Astrocyte (in vitro differentiated cells and primary cell): ENCODE results near the gene ATXN10. TPM values are rescaled to one million over a fixed set of nuclear protein-coding genes. Genes with fewer than 3 reads are reported as not detected.

Experiments used
- DNase-seq: peaks from one replicate; pipeline ENCODE4 v3.0.0-alpha.2; 2010; ENCODE audit warnings: low read depth
- FAIRE-seq: peaks from 2 replicates; lab custom pipeline; 2011; peaks lifted over from hg19 to GRCh38; lab: Jason Lieb, UNC
- H2AFZ ChIP-seq: 2 replicates; pipeline ENCODE4 v1.6.0; 2012; ENCODE audit warnings: low read depth, low read length, inconsistent platforms
- H3K27ac ChIP-seq: 2 replicates; pipeline ENCODE4 v1.5.1; 2011; ENCODE audit warnings: low read depth, low read length, inconsistent platforms
- H3K27me3 ChIP-seq: 2 replicates; pipeline ENCODE4 v1.6.0; 2011; ENCODE audit warnings: low read length, inconsistent platforms; ENCODE audit not compliant: insufficient read depth
- H3K36me3 ChIP-seq: 2 replicates; pipeline ENCODE4 v1.5.1; 2011; ENCODE audit warnings: low read length, inconsistent platforms; ENCODE audit not compliant: insufficient read depth
- H3K4me1 ChIP-seq: 2 replicates; pipeline ENCODE4 v1.5.1; 2011; ENCODE audit warnings: low read length, inconsistent platforms; ENCODE audit not compliant: insufficient read depth
- H3K4me2 ChIP-seq: 2 replicates; pipeline ENCODE4 v1.6.0; 2012; ENCODE audit warnings: low read length, inconsistent platforms
- H3K4me3 ChIP-seq: 2 replicates; pipeline ENCODE4 v1.5.1; 2011; ENCODE audit warnings: low read depth, mild to moderate bottlenecking, low read length, inconsistent platforms; ENCODE audit not compliant: insufficient read depth
- H3K79me2 ChIP-seq: 2 replicates; pipeline ENCODE4 v1.6.0; 2012; ENCODE audit warnings: mild to moderate bottlenecking, low read length, inconsistent platforms; ENCODE audit not compliant: insufficient read depth
- H3K9ac ChIP-seq: 2 replicates; pipeline ENCODE4 v1.6.0; 2012; ENCODE audit warnings: mild to moderate bottlenecking, low read length, inconsistent platforms
- H3K9me3 ChIP-seq: 2 replicates; pipeline ENCODE4 v1.5.1; 2012; ENCODE audit warnings: low read depth, mild to moderate bottlenecking, low read length, inconsistent platforms; ENCODE audit not compliant: insufficient read depth
- H4K20me1 ChIP-seq: 2 replicates; pipeline ENCODE4 v1.6.0; 2012; ENCODE audit warnings: low read length, inconsistent platforms; ENCODE audit not compliant: insufficient read depth
- H3K27ac Mint-ChIP-seq: one replicate; pipeline ENCODE4 v1.8.0; 2021; ENCODE audit warnings: mild to moderate bottlenecking, mixed read lengths; ENCODE audit not compliant: unreplicated experiment
- H3K27me3 Mint-ChIP-seq: one replicate; pipeline ENCODE4 v1.8.0; 2021; ENCODE audit warnings: low read depth, mixed read lengths; ENCODE audit not compliant: unreplicated experiment
- H3K36me3 Mint-ChIP-seq: one replicate; pipeline ENCODE4 v1.8.0; 2021; ENCODE audit warnings: low read depth, mixed read lengths; ENCODE audit not compliant: unreplicated experiment
- H3K4me1 Mint-ChIP-seq: one replicate; pipeline ENCODE4 v1.8.0; 2021; ENCODE audit warnings: low read depth, mixed read lengths; ENCODE audit not compliant: unreplicated experiment
- H3K4me3 Mint-ChIP-seq: one replicate; pipeline ENCODE4 v1.8.0; 2021; ENCODE audit warnings: mild to moderate bottlenecking, moderate library complexity, mixed read lengths; ENCODE audit not compliant: unreplicated experiment
- H3K9me3 Mint-ChIP-seq: one replicate; pipeline ENCODE4 v1.8.0; 2021; ENCODE audit warnings: mild to moderate bottlenecking, mixed read lengths; ENCODE audit not compliant: unreplicated experiment
- EZH2 ChIP-seq: IDR thresholded peaks from 2 replicates; pipeline ENCODE4 v1.6.1; 2012; ENCODE audit warnings: mild to moderate bottlenecking, low read length, inconsistent platforms; ENCODE audit not compliant: insufficient read depth
- total RNA-seq: library from RNA; stranded (reverse); gene quantifications from 2 replicates; pipeline ENCODE4 v1.2.1, GENCODE V29; 2021
- TF ChIP-seq, protein P1 (sequence below): IDR thresholded peaks from 2 replicates; pipeline ENCODE4 v1.5.1; 2011; ENCODE audit warnings: low read depth, mild to moderate bottlenecking, inconsistent platforms, low read length, moderate library complexity; ENCODE audit not compliant: insufficient read depth

ATXN10 gene
- total RNA-seq, 1 donor from 2014 or later: 195 TPM

DNA sequence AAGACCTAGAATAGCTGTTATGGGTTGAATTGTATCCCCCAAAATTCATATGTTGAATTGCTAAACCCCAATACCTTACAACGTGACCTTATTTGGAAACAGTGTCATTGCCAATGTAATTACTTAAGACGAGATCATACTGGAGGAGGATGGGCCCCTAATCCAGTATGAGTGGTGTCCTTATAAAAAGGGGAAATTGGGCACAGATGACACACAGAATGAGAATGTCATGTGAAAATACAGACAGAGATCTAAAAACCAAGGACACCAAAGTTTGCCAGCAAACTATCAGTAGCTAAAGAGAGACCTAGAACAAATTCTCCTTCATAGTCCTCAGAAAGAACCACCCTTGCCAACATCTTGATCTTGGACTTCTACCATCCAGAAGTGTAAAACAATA lies 127.7 kb downstream of the ATXN10 start:
- H3K27me3 ChIP-seq: no peaks in the 10 kb centered on the region
- peaks cover 9% of the 10 kb centered on the region for H3K36me3 ChIP-seq
- no peak overlapping the region for H3K9ac ChIP-seq
- no peaks in the 10 kb centered on the region for H3K27me3 Mint-ChIP-seq
- no peak for TF ChIP-seq EZH2
- TF ChIP-seq, protein P1, sequence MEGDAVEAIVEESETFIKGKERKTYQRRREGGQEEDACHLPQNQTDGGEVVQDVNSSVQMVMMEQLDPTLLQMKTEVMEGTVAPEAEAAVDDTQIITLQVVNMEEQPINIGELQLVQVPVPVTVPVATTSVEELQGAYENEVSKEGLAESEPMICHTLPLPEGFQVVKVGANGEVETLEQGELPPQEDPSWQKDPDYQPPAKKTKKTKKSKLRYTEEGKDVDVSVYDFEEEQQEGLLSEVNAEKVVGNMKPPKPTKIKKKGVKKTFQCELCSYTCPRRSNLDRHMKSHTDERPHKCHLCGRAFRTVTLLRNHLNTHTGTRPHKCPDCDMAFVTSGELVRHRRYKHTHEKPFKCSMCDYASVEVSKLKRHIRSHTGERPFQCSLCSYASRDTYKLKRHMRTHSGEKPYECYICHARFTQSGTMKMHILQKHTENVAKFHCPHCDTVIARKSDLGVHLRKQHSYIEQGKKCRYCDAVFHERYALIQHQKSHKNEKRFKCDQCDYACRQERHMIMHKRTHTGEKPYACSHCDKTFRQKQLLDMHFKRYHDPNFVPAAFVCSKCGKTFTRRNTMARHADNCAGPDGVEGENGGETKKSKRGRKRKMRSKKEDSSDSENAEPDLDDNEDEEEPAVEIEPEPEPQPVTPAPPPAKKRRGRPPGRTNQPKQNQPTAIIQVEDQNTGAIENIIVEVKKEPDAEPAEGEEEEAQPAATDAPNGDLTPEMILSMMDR: no peak
- no peak overlapping the region for H3K4me3 ChIP-seq
- peak; percentile 78 for FAIRE-seq
- H3K27ac ChIP-seq: no peak overlapping the region
- no peak for DNase-seq
- peaks cover 1% of the 10 kb centered on the region for H3K4me1 Mint-ChIP-seq
- H3K4me1 ChIP-seq: peaks cover 4% of the 10 kb centered on the region
- H4K20me1 ChIP-seq: peaks cover 16% of the 10 kb centered on the region
- no peak overlapping the region for H2AFZ ChIP-seq
- no peak overlapping the region for H3K27ac Mint-ChIP-seq
- H3K4me2 ChIP-seq: no peak overlapping the region
- no peak overlapping the region for H3K4me3 Mint-ChIP-seq
- H3K79me2 ChIP-seq: peaks cover 21% of the 10 kb centered on the region
- H3K9me3 ChIP-seq: peaks cover 3% of the 10 kb centered on the region
- H3K36me3 Mint-ChIP-seq: peaks cover 35% of the 10 kb centered on the region
- H3K9me3 Mint-ChIP-seq: peaks cover 16% of the 10 kb centered on the region

DNA sequence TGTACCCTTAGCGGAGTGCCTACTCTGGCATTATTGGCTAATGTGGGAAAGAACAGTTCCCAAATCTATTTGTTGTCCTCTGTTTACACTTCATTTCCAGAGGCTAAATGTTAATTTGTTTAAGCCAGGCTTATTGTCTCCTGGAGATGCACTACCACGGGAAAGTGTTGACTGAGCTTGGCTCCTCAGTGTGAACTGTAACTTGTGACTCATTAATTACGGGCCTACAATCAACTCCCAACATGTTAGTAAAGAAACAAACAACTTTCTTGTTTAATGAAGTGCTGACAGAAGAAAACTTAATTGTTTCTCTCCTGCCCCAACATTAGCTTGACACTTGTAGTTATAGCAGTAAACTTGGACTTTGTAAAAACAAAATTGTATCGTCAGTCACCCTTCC lies 130.4 kb downstream of the ATXN10 start:
- H3K27me3 Mint-ChIP-seq: no peaks in the 10 kb centered on the region
- Histone ChIP-seq H3K4me2 (no peak overlapping the region), H4K20me1 (peaks cover 26% of the 10 kb centered on the region), H3K27me3 (no peaks in the 10 kb centered on the region), H2AFZ (no peak overlapping the region), H3K79me2 (peaks cover 32% of the 10 kb centered on the region), H3K4me1 (peaks cover 24% of the 10 kb centered on the region), H3K9me3 (no peaks in the 10 kb centered on the region), H3K4me3 (no peak overlapping the region), H3K9ac (no peak overlapping the region), H3K27ac (no peak overlapping the region), H3K36me3 (peaks cover 9% of the 10 kb centered on the region)
- H3K27ac Mint-ChIP-seq: no peak overlapping the region
- no peak overlapping the region for H3K4me3 Mint-ChIP-seq
- TF ChIP-seq, protein P1: no peak
- TF ChIP-seq EZH2: no peak
- peaks cover 20% of the 10 kb centered on the region for H3K4me1 Mint-ChIP-seq
- H3K9me3 Mint-ChIP-seq: peaks cover under 1% of the 10 kb centered on the region
- FAIRE-seq: no peak
- H3K36me3 Mint-ChIP-seq: peaks cover 16% of the 10 kb centered on the region
- DNase-seq: no peak

- TF ChIP-seq EZH2: no peak
- TF ChIP-seq, protein P1: no peak
- peak overlapping the region; percentile 76 for H3K4me2 ChIP-seq
- no peak overlapping the region for H2AFZ ChIP-seq
- H3K27me3 Mint-ChIP-seq: no peaks in the 10 kb centered on the region
- H3K36me3 ChIP-seq: peaks cover 6% of the 10 kb centered on the region
- no peaks in the 10 kb centered on the region for H3K9me3 ChIP-seq
- no peak for FAIRE-seq
- H3K36me3 Mint-ChIP-seq: peaks cover 8% of the 10 kb centered on the region
- H3K9me3 Mint-ChIP-seq: no peaks in the 10 kb centered on the region
- H4K20me1 ChIP-seq: peaks cover 35% of the 10 kb centered on the region
- H3K27me3 ChIP-seq: no peaks in the 10 kb centered on the region
- peaks cover 38% of the 10 kb centered on the region for H3K79me2 ChIP-seq
- no peak for DNase-seq
- H3K27ac Mint-ChIP-seq: peak overlapping the region; percentile 86
- H3K9ac ChIP-seq: peak overlapping the region; percentile 59
- H3K27ac ChIP-seq: peak overlapping the region; percentile 88
- no peak overlapping the region for H3K4me3 ChIP-seq
- no peak overlapping the region for H3K4me3 Mint-ChIP-seq
- H3K4me1 ChIP-seq: peaks cover 31% of the 10 kb centered on the region
- H3K4me1 Mint-ChIP-seq: peaks cover 18% of the 10 kb centered on the region
These were observed 132.8 kb downstream of the ATXN10 start for GRCh38 chr22:45804319-45804985.
